Naive thymus-derived CD8-positive, alpha-beta T cell (primary cell): ENCODE measurements around the gene BACH2. TPM values are rescaled to one million over a fixed set of nuclear protein-coding genes. Genes with fewer than 3 reads are reported as not detected.

ENCODE experiments used
- ATAC-seq, 2 donors: fragments of 150-1000 bp; cut with Tn5 transposase in 1 of 2; sonication (Bioruptor Pico), chemical (Tn5 transposase) in 1 of 2; 1 replicate in 1 of 2; 2 replicates in 1 of 2; pipeline ENCODE4 v1.10.0; 2021; ENCODE audit warnings: mild to moderate bottlenecking in 2 of 2, moderate library complexity in 2 of 2
- POLR2A ChIA-PET: fragments of 350-600 bp; sonication (Branson Sonifier 250); formaldehyde crosslinking; loops from one replicate; lab custom pipeline; 2021; ENCODE audit warnings: antibody characterized with exemption; lab: Charles Lee
- DNase-seq, 10 donors: peaks; one replicate each; pipeline versions ENCODE4 v3.0.0 to v3.0.0-alpha.2; 2020 to 2022
- H3K27ac Mint-ChIP-seq, 10 donors: one replicate each; pipeline ENCODE4 v1.8.0; 2020 to 2022; ENCODE audit warnings: mild to moderate bottlenecking in 10 of 10, mixed read lengths in 10 of 10, moderate library complexity in 4 of 10, inconsistent platforms in 1 of 10
- H3K27me3 Mint-ChIP-seq, 5 donors: one replicate each; pipeline ENCODE4 v1.8.0; 2021 to 2022; ENCODE audit warnings: mixed read lengths in 5 of 5
- H3K36me3 Mint-ChIP-seq, 3 donors: one replicate each; pipeline ENCODE4 v1.8.0; 2020 to 2022; ENCODE audit warnings: mixed read lengths in 3 of 3, mild to moderate bottlenecking in 2 of 3, inconsistent platforms in 1 of 3
- H3K4me1 Mint-ChIP-seq, 4 donors: one replicate each; pipeline ENCODE4 v1.8.0; 2021 to 2022; ENCODE audit warnings: mixed read lengths in 4 of 4
- H3K4me3 Mint-ChIP-seq, 10 donors: one replicate each; pipeline ENCODE4 v1.8.0; 2020 to 2022; ENCODE audit warnings: mild to moderate bottlenecking in 10 of 10, mixed read lengths in 10 of 10, moderate library complexity in 6 of 10, inconsistent platforms in 1 of 10
- H3K9me3 Mint-ChIP-seq, 9 donors: one replicate each; pipeline ENCODE4 v1.8.0; 2020 to 2022; ENCODE audit warnings: mixed read lengths in 9 of 9, mild to moderate bottlenecking in 3 of 9, inconsistent platforms in 1 of 9, moderate library complexity in 1 of 9
- polyA plus RNA-seq, 3 donors: library from polyadenylated mRNA; unstranded; fragments of 300-500 nt; fragmentation: Illumina TruSeq; gene quantifications; one replicate each; pipeline ENCODE4 v1.2.3, GENCODE V29; 2021
- total RNA-seq, 8 experiments: library from RNA in 2 of 8; stranded (reverse) in 2 of 8; gene quantifications; one replicate each; pipeline ENCODE4 v1.2.3 and lab custom pipeline; 2021 to 2026

The BACH2 gene
- total and polyA plus RNA-seq, 5 experiments from 2014 or later = 17.5 to 126 (median 29.3) TPM

- ATAC-seq = peak in 1 of 2 donors; percentile 48
- POLR2A ChIA-PET = no interaction called here
These were observed 23.5 kb upstream of the BACH2 start for GRCh38 chr6:90319979-90320685.

GRCh38 chr6:90319044-90319443, 22.4 kb upstream of the BACH2 start:
- Mint-ChIP-seq H3K27ac (no peak overlapping the region), H3K27me3 (no peaks in the 10 kb centered on the region), H3K4me1 (peaks cover 0 to 35% (median 7%) of the 10 kb centered on the region in 4 donors), H3K4me3 (no peak overlapping the region), H3K36me3 (peaks cover 0 to 2% (median 0%) of the 10 kb centered on the region in 3 donors), H3K9me3 (no peaks in the 10 kb centered on the region)
- POLR2A ChIA-PET = no interaction called here
- no peak for DNase-seq
- peak in 1 of 2 donors; percentile 30 for ATAC-seq

More at GRCh38 chr6:90319979-90320685, 23.5 kb upstream of the BACH2 start:
- H3K27ac Mint-ChIP-seq = peak overlapping the region in 2 of 10 donors; percentile 42 to 75
- H3K9me3 Mint-ChIP-seq = no peaks in the 10 kb centered on the region
- peaks cover 0 to 29% (median 7%) of the 10 kb centered on the region in 4 donors for H3K4me1 Mint-ChIP-seq
- DNase-seq = no peak
- peaks cover 0 to 4% (median 0%) of the 10 kb centered on the region in 3 donors for H3K36me3 Mint-ChIP-seq
- no peaks in the 10 kb centered on the region for H3K27me3 Mint-ChIP-seq
- no peak overlapping the region for H3K4me3 Mint-ChIP-seq

GRCh38 chr6:90315986-90316385, 19.3 kb upstream of the BACH2 start:
- H3K4me1 Mint-ChIP-seq = peaks cover 0 to 51% (median 6%) of the 10 kb centered on the region in 4 donors
- peak overlapping the region in 2 of 10 donors; percentile 33 to 65 for H3K27ac Mint-ChIP-seq
- H3K9me3 Mint-ChIP-seq = no peaks in the 10 kb centered on the region
- peaks cover 0 to under 1% (median 0%) of the 10 kb centered on the region in 3 donors for H3K36me3 Mint-ChIP-seq
- DNase-seq (no peak), ATAC-seq (peak in 1 of 2 donors; percentile 11)
- H3K27me3 Mint-ChIP-seq = no peaks in the 10 kb centered on the region
- peak overlapping the region in 1 of 10 donors; percentile 30 for H3K4me3 Mint-ChIP-seq
- POLR2A ChIA-PET = interaction anchor here (1.1 to 1.5 kb wide), 2 partner anchors 41 to 67 kb away, joined by 3 to 7 read pairs; no protein-coding TSS in a partner anchor

- Mint-ChIP-seq H3K4me3 (peak overlapping the region in 1 of 10 donors; percentile 30), H3K4me1 (peaks cover 0 to 54% (median 8%) of the 10 kb centered on the region in 4 donors), H3K9me3 (no peaks in the 10 kb centered on the region), H3K27me3 (no peaks in the 10 kb centered on the region), H3K36me3 (peaks cover 0 to 2% (median 0%) of the 10 kb centered on the region in 3 donors), H3K27ac (peak overlapping the region in 2 of 10 donors; percentile 40 to 65)
- no peak for DNase-seq
- POLR2A ChIA-PET = interaction anchor here (1.1 to 1.5 kb wide), 2 partner anchors 41 to 68 kb away, joined by 3 to 7 read pairs; no protein-coding TSS in a partner anchor
- ATAC-seq = peak in 1 of 2 donors; percentile 71
These were observed 18.8 kb upstream of the BACH2 start for GRCh38 chr6:90315354-90315950.

GRCh38 chr6:90314514-90314913, 17.9 kb upstream of the BACH2 start:
- Mint-ChIP-seq H3K9me3 (no peaks in the 10 kb centered on the region), H3K27ac (peak overlapping the region in 3 of 10 donors; percentile 2 to 41 (median 25)), H3K4me3 (peak overlapping the region in 1 of 10 donors; percentile 1), H3K4me1 (peaks cover 4 to 48% (median 7%) of the 10 kb centered on the region in 4 donors), H3K27me3 (no peaks in the 10 kb centered on the region), H3K36me3 (peaks cover 0 to 2% (median 0%) of the 10 kb centered on the region in 3 donors)
- ATAC-seq (no peak), DNase-seq (no peak)
- POLR2A ChIA-PET = interaction anchor here (1.5 kb wide), 1 partner anchor 69 kb away, joined by 7 read pairs; no protein-coding TSS in a partner anchor

GRCh38 chr6:90311569-90311968, 14.9 kb upstream of the BACH2 start:
- POLR2A ChIA-PET = interaction anchor here (1.0 kb wide), 1 partner anchor 14 kb away, joined by 3 read pairs; no protein-coding TSS in a partner anchor
- no peaks in the 10 kb centered on the region for H3K27me3 Mint-ChIP-seq
- H3K36me3 Mint-ChIP-seq = peaks cover 0 to 2% (median 2%) of the 10 kb centered on the region in 3 donors
- H3K4me1 Mint-ChIP-seq = peaks cover 0 to 41% (median 7%) of the 10 kb centered on the region in 4 donors
- peak overlapping the region in 1 of 10 donors; percentile 47 for H3K27ac Mint-ChIP-seq
- ATAC-seq (no peak), DNase-seq (no peak)
- H3K9me3 Mint-ChIP-seq = no peaks in the 10 kb centered on the region
- no peak overlapping the region for H3K4me3 Mint-ChIP-seq

- Mint-ChIP-seq H3K27me3 (no peaks in the 10 kb centered on the region), H3K4me1 (peaks cover 18 to 56% (median 30%) of the 10 kb centered on the region in 4 donors), H3K36me3 (peaks cover 0 to 2% (median 1%) of the 10 kb centered on the region in 3 donors), H3K4me3 (no peak overlapping the region), H3K27ac (no peak overlapping the region), H3K9me3 (no peaks in the 10 kb centered on the region)
- ATAC-seq (no peak), DNase-seq (no peak)
- POLR2A ChIA-PET = no interaction called here
These were observed 9.3 kb upstream of the BACH2 start for GRCh38 chr6:90305800-90306448.

GRCh38 chr6:90304308-90304707, 7.7 kb upstream of the BACH2 start:
- no peak for DNase-seq
- H3K27me3 Mint-ChIP-seq = no peaks in the 10 kb centered on the region
- H3K4me3 Mint-ChIP-seq = peak overlapping the region in 1 of 10 donors; percentile 17
- no peak overlapping the region for H3K27ac Mint-ChIP-seq
- ATAC-seq = no peak
- H3K4me1 Mint-ChIP-seq = peaks cover 20 to 51% (median 28%) of the 10 kb centered on the region in 4 donors
- no peaks in the 10 kb centered on the region for H3K9me3 Mint-ChIP-seq
- peaks cover 0 to 2% (median 0%) of the 10 kb centered on the region in 3 donors for H3K36me3 Mint-ChIP-seq
- POLR2A ChIA-PET = interaction anchor here (0.8 kb wide), 1 partner anchor 9 kb away, joined by 3 read pairs; no protein-coding TSS in a partner anchor

- H3K36me3 Mint-ChIP-seq = peaks cover 0 to 2% (median 0%) of the 10 kb centered on the region in 3 donors
- peaks cover 18 to 57% (median 30%) of the 10 kb centered on the region in 4 donors for H3K4me1 Mint-ChIP-seq
- POLR2A ChIA-PET = no interaction called here
- no peaks in the 10 kb centered on the region for H3K27me3 Mint-ChIP-seq
- ATAC-seq (no peak), DNase-seq (no peak)
- no peaks in the 10 kb centered on the region for H3K9me3 Mint-ChIP-seq
- no peak overlapping the region for H3K4me3 Mint-ChIP-seq
- peak overlapping the region in 3 of 10 donors; percentile 29 to 70 (median 57) for H3K27ac Mint-ChIP-seq
These were observed 6.4 kb upstream of the BACH2 start for GRCh38 chr6:90303039-90303438.

- peaks cover 18 to 64% (median 33%) of the 10 kb centered on the region in 4 donors for H3K4me1 Mint-ChIP-seq
- no peak overlapping the region for H3K4me3 Mint-ChIP-seq
- H3K9me3 Mint-ChIP-seq = no peaks in the 10 kb centered on the region
- no peaks in the 10 kb centered on the region for H3K27me3 Mint-ChIP-seq
- POLR2A ChIA-PET = no interaction called here
- peak overlapping the region in 6 of 10 donors; percentile 4 to 71 (median 48) for H3K27ac Mint-ChIP-seq
- DNase-seq = no peak
- H3K36me3 Mint-ChIP-seq = peaks cover 0 to 2% (median 0%) of the 10 kb centered on the region in 3 donors
- no peak for ATAC-seq
These were observed 5.7 kb upstream of the BACH2 start for GRCh38 chr6:90302320-90302719.

GRCh38 chr6:90301816-90302215, 5.2 kb upstream of the BACH2 start:
- POLR2A ChIA-PET = no interaction called here
- Mint-ChIP-seq H3K27me3 (no peaks in the 10 kb centered on the region), H3K4me3 (no peak overlapping the region), H3K36me3 (no peaks in the 10 kb centered on the region), H3K27ac (peak overlapping the region in 7 of 10 donors; percentile 0 to 72 (median 51)), H3K9me3 (no peaks in the 10 kb centered on the region), H3K4me1 (peaks cover 18 to 63% (median 34%) of the 10 kb centered on the region in 4 donors)
- DNase-seq (no peak), ATAC-seq (no peak)

- H3K4me3 Mint-ChIP-seq = peak overlapping the region in 4 of 10 donors; percentile 4 to 80 (median 76)
- H3K27me3 Mint-ChIP-seq = no peaks in the 10 kb centered on the region
- POLR2A ChIA-PET = interaction anchor here (1.3 to 5.6 kb wide), 3 partner anchors 9 to 115 kb away, joined by 3 to 65 read pairs (median 7); no protein-coding TSS in a partner anchor
- H3K4me1 Mint-ChIP-seq = peaks cover 21 to 46% (median 32%) of the 10 kb centered on the region in 4 donors
- peak overlapping the region in 9 of 10 donors; percentile 51 to 94 (median 91) for H3K27ac Mint-ChIP-seq
- no peaks in the 10 kb centered on the region for H3K9me3 Mint-ChIP-seq
- DNase-seq (no peak), ATAC-seq (no peak)
- H3K36me3 Mint-ChIP-seq = peaks cover 0 to 3% (median 2%) of the 10 kb centered on the region in 3 donors
These were observed 1.9 kb upstream of the BACH2 start for GRCh38 chr6:90298459-90299053.
